ENCODE results near the gene RNASEH2B.

DNA sequence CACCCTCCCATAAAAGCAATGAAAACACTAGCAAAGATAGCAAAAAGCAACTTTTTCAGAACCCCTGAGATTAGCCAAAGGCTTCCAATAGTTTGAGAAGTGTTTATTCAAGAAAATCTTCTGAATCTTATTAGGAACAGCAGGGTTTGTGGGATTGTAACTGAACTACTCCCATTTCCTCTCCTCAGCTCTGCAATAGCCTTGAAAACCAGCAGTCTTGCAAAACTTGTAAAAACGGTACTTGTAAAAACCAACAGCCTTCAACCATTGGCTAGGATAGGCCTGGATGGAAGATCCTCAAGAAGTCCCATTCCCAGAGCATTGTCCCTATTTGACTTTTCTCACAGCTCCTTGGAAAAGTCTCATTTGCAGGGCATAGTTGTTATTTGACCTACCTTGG is 12.1 kb downstream of the RNASEH2B start:
- TF ChIP-seq, protein P1, sequence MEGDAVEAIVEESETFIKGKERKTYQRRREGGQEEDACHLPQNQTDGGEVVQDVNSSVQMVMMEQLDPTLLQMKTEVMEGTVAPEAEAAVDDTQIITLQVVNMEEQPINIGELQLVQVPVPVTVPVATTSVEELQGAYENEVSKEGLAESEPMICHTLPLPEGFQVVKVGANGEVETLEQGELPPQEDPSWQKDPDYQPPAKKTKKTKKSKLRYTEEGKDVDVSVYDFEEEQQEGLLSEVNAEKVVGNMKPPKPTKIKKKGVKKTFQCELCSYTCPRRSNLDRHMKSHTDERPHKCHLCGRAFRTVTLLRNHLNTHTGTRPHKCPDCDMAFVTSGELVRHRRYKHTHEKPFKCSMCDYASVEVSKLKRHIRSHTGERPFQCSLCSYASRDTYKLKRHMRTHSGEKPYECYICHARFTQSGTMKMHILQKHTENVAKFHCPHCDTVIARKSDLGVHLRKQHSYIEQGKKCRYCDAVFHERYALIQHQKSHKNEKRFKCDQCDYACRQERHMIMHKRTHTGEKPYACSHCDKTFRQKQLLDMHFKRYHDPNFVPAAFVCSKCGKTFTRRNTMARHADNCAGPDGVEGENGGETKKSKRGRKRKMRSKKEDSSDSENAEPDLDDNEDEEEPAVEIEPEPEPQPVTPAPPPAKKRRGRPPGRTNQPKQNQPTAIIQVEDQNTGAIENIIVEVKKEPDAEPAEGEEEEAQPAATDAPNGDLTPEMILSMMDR (IDR thresholded peaks at IDR 0.05; ENCODE audit: insufficient read depth, low read depth, low read length) = no peak
- TF ChIP-seq EZH2 (IDR thresholded peaks at IDR 0.05; ENCODE audit: insufficient read depth, low read length) = no peak
